Bronchial epithelial cell (primary cell): ENCODE measurements around the gene CES3. TPM values are rescaled to one million over a fixed set of nuclear protein-coding genes. Genes with fewer than 3 reads are reported as not detected.
A peak's percentile ranks its signal among the peaks of the same experiment; 100 is the strongest.

ENCODE experiments used
- DNase-seq: peaks from one replicate; pipeline ENCODE4 v3.0.0-alpha.2; 2010; ENCODE audit warnings: low read depth
- FAIRE-seq: peaks from 2 replicates; lab custom pipeline; 2011; peaks lifted over from hg19 to GRCh38; lab: Jason Lieb, UNC
- H3K27me3 ChIP-seq: 2 replicates; pipeline ENCODE4 v1.5.1; 2011; ENCODE audit warnings: low read length; ENCODE audit not compliant: control insufficient read depth, insufficient read depth
- H3K36me3 ChIP-seq: 2 replicates; pipeline ENCODE4 v1.5.1; 2011; ENCODE audit warnings: low read length; ENCODE audit not compliant: control insufficient read depth, insufficient read depth
- H3K4me3 ChIP-seq: 2 replicates; pipeline ENCODE4 v1.5.1; 2011; ENCODE audit warnings: mild to moderate bottlenecking, low read depth, low read length, control low read depth
- total RNA-seq: library from RNA; depleted of rRNA; stranded (reverse); fragments of >200 nt; gene quantifications from 2 replicates; pipeline ENCODE4 v1.2.1, GENCODE V29; 2014
- TF ChIP-seq, protein P1 (sequence below): IDR thresholded peaks from 2 replicates; pipeline ENCODE4 v1.5.1; 2011; ENCODE audit warnings: mild to moderate bottlenecking, moderate library complexity, low read length, control low read depth, inconsistent platforms; ENCODE audit not compliant: insufficient read depth, severe bottlenecking

Gene CES3
- total RNA-seq, 1 donor from 2014 or later: 1.6 TPM

DNA sequence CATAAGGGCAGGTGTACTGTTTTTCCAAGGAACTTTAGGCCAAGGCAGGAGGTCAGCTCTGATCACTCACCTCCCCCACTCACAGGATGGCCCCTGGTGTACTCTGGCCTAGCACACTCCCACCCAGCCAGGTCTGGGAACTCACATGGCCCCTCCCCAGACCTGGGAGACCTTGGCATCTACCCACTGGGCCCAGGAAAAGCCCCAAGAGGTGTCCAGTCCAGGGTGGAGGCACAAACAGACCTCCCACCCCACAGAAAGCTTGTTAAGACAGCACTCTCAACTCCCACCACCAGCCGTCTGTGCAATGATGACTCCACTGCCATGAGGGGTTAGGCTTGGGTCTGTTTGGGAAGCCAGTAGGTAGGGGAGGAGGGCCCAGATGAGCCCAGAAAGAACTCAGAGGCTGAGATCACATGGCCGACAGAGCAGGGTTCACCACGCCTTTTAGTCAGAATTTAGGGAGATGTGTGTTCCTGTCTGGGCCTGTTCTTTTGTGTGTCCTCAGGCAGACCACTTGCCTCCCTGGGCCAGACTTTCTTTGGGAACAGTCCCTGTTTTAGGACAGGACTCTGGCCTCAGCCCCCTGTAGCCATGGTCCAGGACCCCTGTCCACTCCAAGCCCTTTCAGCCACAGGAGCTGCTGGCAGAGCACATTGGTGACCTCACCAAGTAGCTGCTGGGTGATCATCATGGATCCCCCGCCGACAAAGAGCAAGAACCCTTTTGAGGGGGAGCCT lies 55.8 kb downstream of the CES3 start:
- DNase-seq (peak; percentile 8), FAIRE-seq (peak; percentile 40)
- Histone ChIP-seq H3K4me3 (no peak overlapping the region), H3K36me3 (no peaks in the 10 kb centered on the region), H3K27me3 (peaks cover 7% of the 10 kb centered on the region)
- TF ChIP-seq, protein P1, sequence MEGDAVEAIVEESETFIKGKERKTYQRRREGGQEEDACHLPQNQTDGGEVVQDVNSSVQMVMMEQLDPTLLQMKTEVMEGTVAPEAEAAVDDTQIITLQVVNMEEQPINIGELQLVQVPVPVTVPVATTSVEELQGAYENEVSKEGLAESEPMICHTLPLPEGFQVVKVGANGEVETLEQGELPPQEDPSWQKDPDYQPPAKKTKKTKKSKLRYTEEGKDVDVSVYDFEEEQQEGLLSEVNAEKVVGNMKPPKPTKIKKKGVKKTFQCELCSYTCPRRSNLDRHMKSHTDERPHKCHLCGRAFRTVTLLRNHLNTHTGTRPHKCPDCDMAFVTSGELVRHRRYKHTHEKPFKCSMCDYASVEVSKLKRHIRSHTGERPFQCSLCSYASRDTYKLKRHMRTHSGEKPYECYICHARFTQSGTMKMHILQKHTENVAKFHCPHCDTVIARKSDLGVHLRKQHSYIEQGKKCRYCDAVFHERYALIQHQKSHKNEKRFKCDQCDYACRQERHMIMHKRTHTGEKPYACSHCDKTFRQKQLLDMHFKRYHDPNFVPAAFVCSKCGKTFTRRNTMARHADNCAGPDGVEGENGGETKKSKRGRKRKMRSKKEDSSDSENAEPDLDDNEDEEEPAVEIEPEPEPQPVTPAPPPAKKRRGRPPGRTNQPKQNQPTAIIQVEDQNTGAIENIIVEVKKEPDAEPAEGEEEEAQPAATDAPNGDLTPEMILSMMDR: no peak

DNA sequence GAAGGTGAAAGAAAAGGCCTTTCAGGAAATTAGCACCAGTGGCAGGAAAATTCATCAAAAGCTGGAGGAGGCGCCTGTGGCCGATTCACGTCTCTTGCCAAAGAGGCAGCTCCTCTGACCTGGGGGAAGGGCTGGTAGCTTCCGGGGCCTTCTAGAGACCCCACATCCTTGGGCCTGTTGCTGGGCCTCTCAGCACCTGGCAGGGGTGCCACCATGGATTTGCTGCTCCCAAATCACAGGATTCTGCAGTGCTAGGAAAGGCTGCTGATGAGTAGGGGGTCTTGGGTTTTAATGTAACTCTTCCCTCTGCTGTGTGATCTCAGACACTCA lies 56.3 kb downstream of the CES3 start:
- no peak overlapping the region for H3K4me3 ChIP-seq
- no peak for DNase-seq
- TF ChIP-seq, protein P1: no peak
- peaks cover 7% of the 10 kb centered on the region for H3K27me3 ChIP-seq
- FAIRE-seq: no peak
- no peaks in the 10 kb centered on the region for H3K36me3 ChIP-seq

DNA sequence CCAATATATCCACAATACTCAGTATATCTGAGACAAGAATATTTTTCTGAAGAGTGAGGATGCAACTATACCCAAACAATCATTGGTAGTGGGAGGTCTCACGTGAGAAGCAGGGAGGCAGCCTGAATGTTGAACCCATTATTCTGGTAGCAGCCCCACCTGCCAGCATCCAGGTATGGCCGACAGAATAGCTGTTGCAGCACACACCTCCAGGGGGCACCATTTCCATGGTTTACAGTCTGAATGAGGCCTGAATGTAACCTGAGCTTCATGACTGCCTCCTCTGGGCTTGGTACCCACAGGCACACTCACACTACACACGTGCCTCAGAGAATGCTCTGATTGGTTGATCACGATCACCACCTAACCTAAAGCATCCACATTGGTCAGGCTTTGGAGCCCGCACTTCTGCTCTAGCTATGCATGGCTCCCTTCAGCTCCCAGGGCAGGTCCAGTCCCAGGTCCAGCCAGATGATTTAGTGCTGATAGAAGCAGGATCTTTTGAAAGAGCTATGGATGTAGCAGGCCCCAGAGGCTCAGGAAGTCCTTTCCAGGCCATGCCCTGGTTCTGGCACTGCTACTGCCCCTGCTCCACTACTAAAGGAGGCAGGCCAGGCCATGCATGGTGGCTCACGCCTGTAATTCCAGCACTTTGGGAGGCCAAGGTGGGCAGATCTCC lies 56.9 kb downstream of the CES3 start:
- no peaks in the 10 kb centered on the region for H3K36me3 ChIP-seq
- H3K27me3 ChIP-seq: peaks cover 7% of the 10 kb centered on the region
- H3K4me3 ChIP-seq: no peak overlapping the region
- FAIRE-seq: peak; percentile 98
- TF ChIP-seq, protein P1: peak; percentile 88
- DNase-seq: peak; percentile 96

DNA sequence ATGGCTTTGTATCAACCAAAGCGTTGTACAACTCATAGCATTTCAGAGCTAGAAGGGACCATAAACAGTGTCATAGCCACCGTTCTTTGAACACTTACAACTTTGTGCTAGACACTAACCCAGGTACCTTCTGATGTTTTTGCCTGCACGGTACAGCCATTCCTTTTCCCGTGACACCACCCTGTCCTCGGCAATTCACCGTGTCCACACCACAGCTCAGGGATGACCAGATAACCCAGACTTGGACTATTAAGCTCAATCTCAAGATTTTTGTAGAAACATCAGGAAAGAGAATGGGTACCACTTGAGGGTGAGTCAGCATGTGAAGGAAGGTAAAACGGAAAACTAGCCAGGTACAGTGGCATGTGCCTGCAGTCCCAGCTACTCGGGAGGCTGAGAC lies 58.1 kb downstream of the CES3 start:
- DNase-seq (no peak), FAIRE-seq (no peak)
- TF ChIP-seq, protein P1: no peak
- no peaks in the 10 kb centered on the region for H3K36me3 ChIP-seq
- peaks cover 4% of the 10 kb centered on the region for H3K27me3 ChIP-seq
- H3K4me3 ChIP-seq: no peak overlapping the region

DNA sequence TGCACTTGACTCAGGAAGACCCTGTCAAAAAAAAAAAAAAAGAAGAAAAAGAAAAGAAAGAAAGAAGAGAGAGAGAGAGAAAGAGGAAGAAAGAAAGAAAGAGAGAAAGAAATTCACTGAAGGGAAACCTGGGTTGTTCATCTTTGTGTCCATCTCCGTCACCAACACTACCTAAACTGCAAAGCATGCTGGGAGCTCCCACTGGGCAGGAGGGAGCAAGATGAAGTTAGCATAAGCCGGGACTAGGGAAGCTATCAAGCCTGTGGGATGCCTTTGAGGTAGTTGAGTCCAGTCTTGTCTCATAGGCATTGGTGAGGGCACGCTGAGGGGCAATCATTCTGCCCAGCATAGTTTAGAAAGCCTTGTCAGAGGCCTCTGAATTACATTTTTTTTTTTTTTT lies 60.3 kb downstream of the CES3 start:
- H3K36me3 ChIP-seq: no peaks in the 10 kb centered on the region
- no peak overlapping the region for H3K4me3 ChIP-seq
- DNase-seq (no peak), FAIRE-seq (no peak)
- H3K27me3 ChIP-seq: no peaks in the 10 kb centered on the region
- TF ChIP-seq, protein P1: no peak
